Activated CD4-positive, alpha-beta T cell treated with anti-CD3 and anti-CD28 coated beads, Interleukin-2, amount 50 U/mL, for 1 hour (primary cell): ENCODE data around the gene TPM1.

Source experiments
- DNase-seq: peaks from one replicate; pipeline ENCODE4 v3.0.0-alpha.2; 2020

TPM1 gene

DNA sequence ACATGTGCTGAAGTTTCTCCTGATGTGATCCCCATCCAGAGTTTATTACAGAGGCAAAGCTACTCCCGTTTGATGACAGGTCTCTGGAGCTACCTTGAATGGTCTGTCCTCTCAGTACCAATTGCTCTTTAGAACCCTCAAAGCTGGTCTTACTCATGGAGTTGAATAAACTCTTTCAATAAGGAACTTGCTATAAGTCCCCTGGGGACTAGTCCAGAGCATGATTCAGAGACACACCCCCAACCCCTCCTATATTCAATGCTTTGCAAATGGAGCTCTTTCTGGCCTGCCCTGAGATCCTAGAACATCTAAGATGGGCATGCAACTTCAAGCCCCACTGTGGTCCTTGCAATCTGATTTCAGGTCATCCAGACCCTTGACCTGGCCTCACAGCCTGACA, 23.9 kb upstream of the TPM1 start:
- no peak for DNase-seq

DNA sequence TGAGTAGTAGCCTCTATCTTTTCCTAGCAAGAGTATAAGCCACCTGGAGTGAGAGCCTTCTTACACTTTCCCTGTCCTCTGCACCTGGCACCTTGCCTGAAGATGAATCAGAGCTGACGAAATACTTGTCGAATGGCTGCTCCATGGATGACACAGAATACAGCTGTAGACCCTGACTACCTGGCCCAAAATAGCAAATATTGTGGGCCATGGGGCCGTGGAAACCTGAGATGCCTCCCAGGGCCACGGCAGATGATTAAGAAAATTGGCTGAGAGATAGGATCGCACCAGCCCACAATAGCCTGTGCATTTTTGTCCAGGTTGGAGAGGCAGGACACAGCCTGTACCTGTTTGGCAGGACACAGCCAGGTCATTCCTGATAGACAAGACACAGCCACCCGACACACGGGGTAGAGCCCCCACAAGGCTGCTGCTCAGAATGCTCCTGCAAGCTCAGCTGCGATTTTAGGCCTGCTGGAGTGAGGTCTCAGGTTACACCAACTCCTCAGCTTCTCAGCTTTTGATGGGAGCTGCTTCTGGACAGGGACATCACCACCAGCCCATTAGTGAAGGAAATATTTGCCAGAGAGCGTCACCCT, 22.9 kb upstream of the TPM1 start:
- no peak for DNase-seq

DNA sequence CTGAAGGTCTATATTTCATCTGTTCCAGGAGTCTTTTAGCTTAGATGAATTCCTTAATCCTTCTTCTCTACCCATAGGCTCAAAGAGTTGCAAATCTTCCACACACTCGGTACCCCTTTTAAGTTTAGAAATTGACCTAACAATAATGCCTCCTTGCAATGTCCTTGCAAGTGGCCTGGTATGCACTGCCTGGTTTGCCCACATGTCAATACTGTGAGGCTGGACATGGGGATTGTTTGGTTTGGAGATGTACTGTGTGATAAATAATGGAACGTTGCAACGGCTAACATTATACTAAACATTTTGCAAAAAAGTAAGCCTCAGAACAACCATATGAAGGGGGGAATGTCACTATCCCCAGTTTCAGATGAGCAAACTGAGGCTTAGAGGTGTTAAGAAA, 22.4 kb upstream of the TPM1 start:
- DNase-seq = no peak

DNA sequence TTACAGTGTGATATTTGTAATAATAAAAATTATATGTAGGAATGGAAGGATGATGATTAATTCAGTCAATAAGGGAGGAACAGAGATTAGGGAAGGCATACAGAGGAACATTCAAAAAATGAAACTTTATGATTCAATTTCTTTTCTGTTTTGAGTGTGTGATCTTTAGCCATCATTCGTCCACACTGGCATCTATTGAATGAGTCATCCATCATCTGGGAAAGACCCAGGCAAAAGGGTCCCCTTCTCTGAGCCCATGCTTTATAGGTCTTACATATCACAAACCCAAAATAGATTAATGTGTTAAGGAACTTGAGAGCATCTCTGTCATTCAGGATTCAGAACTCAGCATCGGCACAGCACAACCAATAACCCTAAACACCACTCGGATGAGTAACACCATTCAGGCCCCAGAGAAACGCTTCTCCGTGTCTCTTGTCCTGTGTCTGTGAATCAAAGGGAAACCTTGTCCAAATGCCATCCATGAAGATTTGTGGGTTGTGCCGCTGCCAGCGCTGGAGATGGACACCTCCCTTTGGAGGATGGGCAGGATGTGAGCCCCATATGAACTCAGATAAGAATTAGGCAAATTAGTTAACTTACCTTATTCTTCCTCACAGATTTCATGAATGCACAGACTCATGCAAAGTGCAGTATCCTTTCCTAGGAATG, 21.7 kb upstream of the TPM1 start:
- DNase-seq = no peak

DNA sequence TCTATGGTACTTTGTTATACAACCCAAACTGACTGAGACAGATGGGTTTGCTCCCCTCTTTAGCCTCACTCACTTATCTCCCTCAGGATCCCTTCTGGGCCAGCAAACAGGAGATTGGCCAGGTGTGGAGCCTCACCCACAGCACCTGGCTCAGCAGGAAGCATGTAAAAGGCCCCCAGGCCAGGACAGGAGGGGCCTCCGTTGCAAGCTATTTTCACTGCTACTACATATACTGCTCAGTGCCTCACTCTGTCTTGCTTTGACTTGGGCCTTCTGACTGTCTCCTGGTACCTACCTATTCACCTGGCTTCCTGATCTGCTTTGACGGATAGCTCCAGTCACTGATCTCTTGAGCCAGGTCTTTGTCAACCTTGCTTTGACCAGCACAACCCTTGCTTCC, 20.4 kb upstream of the TPM1 start:
- no peak for DNase-seq

DNA sequence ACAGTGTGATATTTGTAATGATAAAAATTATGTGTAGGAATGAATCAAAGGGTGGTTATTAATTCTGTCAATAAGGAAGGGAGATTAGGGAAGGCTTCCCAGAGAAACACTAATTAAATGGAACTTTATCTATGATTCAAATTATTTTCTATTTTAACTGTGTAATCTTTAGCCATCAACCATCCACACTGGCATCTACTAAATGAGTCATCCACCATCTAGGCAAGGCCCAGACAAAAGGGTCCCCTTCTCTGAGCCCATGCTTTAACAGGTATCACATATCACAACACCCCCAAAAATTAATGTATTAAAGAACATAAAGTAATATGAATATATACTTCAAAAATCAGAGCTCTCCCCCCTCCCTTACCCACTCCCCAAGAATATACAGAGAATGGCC, 19.9 kb upstream of the TPM1 start:
- no peak for DNase-seq

DNA sequence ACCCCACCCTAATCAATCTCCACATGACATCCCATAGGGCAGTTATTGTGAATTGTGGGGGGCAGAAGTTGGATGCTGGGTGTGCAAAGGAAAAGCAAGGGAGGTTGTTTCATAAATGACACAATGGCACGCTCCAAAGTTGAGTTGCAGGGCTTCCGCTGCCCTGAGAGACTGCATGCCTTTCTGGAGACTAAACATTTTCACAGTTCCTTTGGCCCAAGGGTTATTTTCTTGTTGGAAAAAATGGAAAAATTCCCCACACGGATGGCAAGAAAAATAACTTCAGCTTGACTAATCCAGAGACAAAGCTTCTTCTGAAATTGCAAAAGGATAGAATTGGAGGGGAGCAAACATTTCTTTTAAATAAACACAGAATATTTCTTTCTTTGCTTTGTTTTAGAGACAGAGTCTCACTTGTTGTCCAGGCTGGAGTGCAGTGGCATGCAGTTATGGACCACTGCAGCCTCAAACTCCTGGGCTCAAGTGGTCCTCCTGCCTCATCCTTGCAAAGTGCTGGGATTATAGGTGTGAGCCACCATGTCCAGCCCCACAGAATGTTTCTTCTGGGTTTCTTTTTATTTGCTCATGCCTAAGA, 19.1 kb upstream of the TPM1 start:
- no peak for DNase-seq

DNA sequence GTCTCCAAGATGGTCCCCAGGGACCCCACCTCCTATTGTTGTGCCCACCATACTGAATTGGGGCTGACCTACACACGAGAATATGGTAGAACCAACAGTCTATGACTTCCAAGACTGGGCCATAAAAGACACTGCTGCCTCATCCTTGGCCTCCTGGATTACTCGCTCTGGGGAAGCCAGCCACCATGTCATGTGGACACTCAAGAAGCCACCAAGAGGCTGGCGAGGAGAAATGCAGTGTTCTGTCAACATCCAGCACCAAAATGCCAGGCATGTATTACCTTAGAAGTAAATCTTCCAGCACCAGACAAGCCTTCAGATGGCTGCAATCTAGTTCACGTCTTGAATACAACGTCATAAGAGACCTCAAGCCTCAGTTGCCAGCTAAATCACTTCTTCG, 17.1 kb upstream of the TPM1 start:
- DNase-seq = no peak

DNA sequence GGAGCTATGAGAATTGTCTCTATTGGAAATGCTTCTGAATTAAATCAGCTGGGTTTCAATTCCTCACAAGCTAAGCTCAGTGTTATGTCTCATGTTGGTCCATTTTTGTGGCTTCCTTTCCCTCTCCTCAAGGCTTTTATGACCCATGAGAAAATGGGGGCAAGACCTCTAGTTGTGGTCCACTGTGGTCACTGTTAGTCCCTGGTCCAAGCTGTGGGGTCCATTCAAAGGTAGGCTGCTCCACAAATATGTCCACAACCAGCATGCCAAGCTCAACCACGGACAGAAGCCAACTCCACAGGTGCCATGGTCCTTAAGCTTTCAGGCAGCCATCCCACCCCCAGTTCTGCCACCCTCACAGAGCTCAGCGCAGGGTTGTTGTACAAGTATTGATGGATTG, 14.9 kb upstream of the TPM1 start:
- no peak for DNase-seq

DNA sequence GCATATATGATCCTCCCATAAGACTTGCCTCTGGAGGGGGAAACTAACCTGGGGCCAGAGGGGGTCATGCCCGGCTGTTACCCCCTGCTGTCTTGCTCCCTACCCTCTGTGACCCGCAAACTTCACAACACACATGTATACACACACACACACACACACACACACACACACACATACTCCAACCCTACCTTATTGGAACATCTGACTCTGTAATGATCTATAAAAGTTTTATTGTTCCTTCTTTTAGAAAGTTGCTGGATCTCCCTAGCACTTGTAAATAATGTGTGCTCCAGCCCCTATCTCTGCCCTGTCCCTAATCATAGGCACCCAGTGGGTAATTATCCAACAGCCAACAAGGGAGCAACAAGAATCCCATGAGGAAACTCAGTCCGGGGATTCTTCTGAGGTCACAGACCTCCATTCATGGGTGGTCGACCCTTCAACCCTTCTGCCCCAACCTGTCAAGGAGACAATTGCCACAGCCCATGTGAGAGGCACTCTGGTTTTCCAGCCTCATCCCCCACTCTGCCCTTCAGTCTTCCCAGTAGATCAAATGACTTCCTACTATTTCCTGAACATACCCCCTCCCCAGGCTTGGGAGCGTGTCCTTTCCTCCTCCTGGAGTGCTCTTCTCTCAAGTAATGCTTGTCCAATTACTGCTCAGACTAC, 14.0 kb upstream of the TPM1 start:
- no peak for DNase-seq

DNA sequence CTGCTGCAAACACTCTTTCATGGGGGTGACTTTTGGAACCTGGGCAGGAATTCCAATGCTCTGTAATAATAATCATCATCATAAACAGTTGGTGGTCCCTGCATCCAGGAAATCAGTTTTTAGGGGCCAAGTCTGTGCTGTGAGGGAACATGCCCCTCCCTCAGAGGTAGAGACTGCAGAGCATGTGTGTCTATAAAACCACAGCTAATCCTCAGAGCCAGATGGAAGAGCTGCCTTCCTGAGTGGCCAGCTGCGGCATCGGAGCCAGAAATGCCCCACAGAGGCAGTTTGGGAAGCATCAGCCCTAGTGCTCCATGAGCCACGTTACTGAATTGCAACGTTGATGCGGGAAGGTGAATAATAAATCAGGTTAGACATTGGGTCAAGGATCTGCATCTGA, 12.9 kb upstream of the TPM1 start:
- no peak for DNase-seq

DNA sequence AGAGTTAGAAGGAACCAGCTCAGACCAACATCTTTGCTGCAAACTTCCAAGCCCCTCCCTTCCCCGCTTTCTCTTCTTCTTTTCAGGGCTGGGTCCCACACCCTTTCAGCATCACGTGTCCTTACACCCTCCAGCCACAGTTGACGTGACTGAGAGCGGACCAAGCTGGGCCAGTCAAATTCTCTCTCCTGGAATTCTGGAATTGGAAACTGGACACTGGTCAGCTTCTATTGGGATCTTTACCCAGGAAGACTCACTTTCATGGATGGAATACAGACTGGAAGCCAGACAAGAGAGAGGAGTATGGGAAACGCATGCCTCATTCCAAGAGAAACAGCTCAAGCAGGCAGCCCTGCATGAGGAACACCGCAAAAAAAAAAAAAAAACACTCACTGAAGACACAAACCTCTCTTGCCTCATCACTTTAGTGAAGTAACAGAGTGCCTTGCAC, 12.4 kb upstream of the TPM1 start:
- DNase-seq = no peak

DNA sequence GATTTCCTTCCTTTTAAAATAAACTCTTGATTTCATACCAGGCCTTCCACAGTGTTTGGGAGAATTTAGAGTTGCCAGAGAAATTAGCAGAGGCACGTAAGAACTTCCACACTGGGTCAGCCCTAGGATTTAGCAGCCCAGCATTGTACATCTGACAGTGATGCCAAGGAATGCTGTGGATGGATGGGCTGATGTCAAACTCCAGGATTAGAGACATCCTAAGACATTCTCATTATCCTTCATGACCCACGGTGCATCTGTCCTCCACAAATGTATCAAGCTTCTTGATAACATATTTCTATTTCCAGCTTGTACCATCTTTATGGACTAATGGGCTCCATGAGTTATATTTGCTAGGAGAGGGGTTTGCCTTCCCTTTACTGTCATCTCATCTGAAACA, 8.0 kb upstream of the TPM1 start:
- no peak for DNase-seq

DNA sequence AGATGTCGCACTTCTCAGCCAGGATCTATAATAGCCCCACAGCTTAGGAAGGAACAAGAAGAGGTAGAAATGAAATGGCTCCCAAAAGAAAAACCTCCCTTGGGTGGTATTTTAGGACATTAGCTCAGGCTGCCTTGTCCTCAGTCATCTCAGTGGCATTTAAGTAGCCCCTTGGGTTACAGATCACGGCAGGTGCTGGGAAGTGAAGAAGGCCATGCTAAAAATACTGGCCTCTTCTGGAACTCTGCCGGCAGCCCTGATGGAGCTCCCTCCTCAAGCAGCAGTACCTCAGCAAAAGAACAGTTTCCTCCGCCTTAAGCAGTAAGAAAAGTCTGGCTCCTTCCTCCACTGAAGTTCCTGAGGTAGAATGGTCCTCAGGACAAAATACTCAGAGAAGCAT, 7.3 kb upstream of the TPM1 start:
- no peak for DNase-seq

DNA sequence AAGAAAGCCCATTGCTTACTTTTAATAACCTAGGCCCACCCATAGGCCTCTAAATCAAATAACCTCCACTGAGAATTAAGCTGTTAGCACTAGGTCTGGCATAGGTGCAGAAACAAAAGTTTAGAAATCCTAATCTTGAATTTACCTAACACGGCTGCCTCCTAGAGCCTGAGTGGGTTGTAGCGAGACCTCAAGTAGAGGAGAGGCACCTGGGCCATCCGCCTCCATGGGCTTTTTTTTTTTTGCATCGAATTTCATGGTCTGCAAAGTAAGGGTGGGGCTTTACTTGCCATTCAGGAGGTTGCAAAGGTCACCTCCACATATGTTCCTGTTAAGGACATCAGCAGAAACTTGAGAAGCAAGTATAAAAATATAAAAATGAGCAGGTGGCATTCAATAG, 6.6 kb upstream of the TPM1 start:
- no peak for DNase-seq

DNA sequence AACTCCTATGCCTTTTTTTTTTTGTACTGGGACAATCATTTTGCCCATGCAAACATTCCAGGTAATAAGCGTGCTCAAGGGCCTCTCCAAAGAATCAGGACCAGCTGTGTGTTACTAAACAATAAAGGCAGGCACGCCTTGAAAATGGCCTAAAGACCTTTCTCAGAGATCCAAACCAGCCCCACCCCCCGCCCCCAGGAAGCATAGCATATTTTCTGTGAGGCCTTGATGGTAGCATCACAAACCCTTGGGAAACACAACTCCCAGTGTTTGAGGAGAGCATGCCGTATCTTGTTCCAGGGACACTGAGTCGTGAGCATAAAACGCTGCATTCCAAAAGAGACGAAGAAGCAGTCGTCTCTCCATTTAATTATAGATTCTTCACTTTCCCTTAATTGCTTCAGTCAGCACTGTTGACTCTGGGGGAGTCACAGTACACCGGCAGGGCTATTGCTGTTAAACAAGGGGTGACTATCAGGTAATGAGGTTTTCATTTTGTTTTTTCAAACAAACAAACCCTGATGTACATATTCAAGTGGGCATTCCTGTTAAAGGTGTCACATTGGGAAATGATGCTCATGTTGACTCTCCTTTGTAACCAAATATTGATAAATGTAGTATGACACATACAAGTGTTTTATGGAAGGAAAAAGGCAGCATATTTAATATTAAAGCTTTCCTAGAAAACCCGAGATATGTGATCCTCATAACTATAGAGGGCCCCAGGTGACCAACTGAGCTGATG, 4.4 kb upstream of the TPM1 start:
- no peak for DNase-seq

DNA sequence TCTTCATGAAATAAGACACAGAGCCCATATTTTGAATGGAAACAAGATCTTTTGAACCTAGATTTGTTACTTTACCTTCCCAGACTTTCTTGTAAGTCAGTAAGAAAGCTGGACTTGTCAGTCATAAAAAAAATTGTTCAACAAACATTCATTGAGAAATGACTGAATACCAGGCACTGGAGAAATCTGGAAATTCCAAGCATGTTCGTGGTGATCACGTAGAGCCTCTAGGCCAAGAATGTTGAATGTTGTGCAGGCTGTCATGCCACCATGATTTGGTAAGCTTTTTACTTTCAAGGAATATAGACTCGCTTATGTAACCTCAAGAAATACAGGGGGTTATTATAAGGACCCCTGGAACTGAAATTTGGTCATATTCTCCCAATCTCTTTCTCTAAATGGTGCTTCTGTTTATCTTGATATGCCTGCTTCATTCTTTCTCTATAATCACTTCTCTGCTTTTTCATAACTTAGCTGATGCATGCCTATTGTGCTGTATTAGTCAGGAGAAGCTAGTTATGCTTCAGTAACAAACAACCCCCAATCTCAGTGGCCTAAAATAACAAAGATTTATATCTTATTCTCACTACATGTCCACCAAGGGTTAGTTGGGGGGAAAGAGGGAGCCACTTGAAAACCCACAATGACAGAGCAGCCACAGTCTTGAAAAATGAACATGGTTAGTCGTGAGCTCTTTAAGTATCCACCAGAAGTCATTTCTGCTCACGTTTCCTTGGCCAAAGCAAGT, 3.4 kb upstream of the TPM1 start:
- no peak for DNase-seq

DNA sequence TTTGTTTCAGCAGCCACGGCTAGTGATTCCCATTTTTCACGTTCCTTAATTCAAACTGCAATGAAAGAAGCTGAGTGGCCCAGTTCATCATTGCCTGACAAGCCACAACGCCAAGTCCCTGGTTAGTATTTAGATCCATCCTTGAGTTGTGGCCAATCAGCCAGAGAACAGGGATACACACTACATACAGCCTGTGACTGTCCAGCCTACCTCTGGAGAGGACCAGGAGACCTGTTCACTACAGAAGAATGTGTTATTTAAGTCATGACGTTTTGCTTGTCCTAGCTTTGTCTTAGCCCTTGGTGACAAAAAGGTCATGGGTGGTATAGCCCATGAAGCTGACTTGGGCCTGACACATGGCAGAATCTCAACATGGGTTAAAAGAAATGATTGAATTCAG, 2.7 kb upstream of the TPM1 start:
- no peak for DNase-seq

DNA sequence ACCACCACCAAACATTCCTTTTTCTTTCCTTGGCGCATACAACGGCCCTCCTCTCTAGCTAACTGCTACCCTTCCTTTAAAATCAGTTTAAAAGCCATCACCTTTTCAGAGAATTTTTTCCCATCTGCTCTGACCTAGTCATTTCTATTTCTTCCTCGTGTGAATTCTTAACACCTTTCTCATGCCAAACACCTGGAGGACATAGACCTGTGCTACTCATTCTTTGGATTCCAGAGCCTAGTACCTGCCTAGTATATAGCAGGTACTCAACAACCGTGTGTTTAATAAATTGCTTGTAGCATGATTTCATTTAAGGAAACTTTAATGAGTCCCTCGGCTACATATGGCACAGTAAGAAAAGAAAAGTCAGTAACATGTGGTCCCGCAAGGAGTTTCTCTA, 2.0 kb upstream of the TPM1 start:
- no peak for DNase-seq

DNA sequence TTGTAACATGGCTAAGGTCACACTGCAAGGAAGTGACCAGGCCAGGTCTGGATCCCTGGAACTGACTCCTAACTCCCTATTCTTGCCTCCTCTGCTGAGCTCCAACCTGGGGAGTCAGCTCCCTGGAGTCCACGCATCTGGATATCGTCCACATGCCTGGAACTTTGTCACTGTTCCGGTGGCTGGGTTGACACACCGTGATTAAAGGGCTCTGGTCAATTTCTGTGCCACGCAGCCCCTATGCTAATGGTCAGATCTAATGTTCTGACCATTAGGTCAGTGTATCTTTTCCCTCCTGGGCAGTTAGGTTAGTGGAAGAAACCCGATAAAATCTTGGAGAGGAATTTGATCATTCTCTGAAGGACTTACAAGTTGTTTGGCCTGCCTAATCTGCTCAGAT, 1.6 kb upstream of the TPM1 start:
- no peak for DNase-seq

DNA sequence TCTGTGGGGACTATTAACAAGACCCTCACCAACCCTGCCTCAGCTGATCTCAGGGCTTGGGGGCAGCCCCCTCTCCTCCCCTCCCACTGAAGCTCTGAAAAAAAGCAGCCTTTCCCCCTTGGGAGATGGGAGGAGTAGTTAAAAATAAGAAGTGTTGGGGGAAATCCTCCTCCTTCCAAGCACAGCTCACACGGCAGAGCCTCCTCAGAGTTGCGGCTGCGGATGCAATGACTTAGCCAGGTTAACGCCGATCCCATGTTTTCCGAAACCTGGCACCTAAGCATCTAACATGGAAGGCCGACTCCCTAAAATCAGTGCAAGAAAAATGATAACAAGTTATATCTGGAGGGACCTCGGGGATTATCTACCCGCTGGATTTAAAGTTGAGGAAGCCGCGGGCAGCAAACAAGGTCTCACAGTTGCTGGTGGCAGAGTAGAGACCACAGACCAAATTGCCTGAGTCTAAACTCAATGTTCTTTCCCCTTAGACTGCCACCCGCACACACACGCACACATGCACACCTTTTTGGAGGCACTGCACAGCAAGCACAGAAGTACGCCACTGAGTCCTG, 1.1 kb upstream of the TPM1 start:
- DNase-seq = no peak

DNA sequence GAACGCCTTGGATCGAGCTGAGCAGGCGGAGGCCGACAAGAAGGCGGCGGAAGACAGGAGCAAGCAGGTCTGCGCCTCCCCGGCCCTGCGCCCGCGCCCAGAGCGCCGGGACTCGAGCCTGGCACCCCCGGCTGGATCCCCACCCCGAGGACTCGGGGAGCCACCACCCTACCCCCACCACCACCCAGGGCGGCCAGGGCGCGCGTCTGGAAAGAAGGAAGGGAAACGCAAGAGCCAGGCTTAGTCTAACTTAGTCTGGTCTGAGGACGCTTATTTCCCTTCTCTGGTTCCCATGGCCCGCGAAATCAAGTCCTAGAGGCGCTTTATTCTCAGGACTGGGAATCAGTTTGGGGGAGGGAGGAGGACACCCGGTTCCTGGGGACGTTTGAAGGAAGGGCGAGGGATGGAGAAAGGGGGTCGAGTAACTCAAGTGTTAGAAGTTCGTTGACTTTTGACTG, 359 bp downstream of the TPM1 start:
- no peak for DNase-seq
